Activated effector memory CD4-positive, alpha-beta T cell treated with Interleukin-2 at 50 U/mL for 16 hours (primary cell): ENCODE measurements around the gene SUGP2.
"Not testable (repeated sequence)": the region's sequence is repeated elsewhere in the genome, so short reads cannot be mapped to it uniquely, and the experiment has no call there.

Experiments used
- DNase-seq: peaks from one replicate; pipeline ENCODE4 v3.0.0-alpha.2; 2020

SUGP2 gene

GRCh38 chr19:19031891-19032290 lies 1.4 kb downstream of the SUGP2 start:
- no peak for DNase-seq

- no peak for DNase-seq
Measured at GRCh38 chr19:19028526-19028925, 4.8 kb downstream of the SUGP2 start.

DNA sequence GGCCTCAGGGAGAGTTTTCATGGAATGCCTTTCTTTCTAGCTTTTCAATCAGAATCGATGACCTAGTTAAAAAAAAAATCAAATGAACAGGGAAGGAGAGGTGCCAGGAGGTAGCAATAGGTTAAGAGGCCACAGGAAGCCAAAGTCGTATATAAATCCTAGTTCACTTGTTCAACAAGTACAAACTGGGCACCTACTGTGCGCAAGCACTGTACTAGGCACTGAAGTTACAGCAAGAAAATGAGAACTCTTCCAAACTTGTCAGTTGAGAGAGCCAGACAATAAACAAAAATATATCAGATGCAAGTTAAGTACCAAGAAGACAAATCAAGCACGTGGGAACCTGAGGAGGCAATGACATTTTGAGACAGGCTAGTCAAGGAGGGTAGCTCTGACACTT lies 6.1 kb downstream of the SUGP2 start:
- DNase-seq = no peak

DNA sequence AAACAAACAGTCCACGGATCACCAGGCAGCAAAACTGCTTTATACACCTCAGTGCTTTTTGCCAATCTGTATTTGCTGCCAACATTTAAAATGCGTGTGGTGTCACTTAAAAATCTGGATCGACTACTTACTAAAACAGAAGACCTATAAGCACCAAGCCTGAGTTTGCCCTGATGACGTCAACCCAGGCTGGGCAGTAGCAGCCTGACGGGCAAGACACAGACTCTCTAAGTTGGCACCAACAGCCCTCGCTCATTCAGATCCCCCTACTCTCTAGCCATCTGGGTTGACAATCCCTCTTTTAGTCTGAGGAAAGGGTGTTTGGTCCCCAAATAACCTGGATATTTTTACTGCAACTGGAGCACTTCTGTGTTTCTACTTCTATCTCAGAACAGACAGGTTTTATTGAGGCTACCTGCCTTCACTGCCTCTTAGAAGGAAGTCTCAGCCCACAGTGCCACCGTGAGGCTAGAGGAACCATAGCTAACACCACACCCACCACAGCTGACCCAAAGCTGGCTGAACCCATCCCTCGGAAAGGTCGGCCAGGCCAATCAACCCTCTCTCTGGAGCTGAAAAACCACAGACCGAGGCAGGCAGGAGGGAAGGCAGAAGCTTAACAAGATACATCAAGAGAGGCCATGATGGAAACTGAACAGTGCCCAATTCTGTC lies 6.9 kb downstream of the SUGP2 start:
- no peak for DNase-seq

DNA sequence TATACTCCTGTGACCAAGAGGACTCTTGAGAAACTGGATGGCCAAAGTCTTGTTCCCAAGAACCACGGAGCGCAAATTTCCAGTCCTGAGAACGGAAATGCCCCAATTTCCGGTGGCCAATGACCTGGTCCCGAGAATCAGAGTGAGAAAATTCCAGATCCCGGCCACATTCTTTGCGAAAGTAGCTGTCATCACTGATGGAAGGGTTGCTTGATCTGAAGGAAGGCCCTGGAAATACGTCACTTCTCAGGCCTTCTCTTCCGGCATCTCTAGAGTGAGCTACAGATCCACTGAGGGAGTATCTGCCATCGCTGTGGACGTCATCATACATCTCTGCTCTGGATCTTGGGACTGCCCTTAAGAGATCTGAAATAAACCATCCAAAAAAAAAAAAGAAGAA lies 7.5 kb downstream of the SUGP2 start:
- no peak for DNase-seq

- DNase-seq = not testable (repeated sequence)
Measured at GRCh38 chr19:19023376-19023775, 9.9 kb downstream of the SUGP2 start.

DNA sequence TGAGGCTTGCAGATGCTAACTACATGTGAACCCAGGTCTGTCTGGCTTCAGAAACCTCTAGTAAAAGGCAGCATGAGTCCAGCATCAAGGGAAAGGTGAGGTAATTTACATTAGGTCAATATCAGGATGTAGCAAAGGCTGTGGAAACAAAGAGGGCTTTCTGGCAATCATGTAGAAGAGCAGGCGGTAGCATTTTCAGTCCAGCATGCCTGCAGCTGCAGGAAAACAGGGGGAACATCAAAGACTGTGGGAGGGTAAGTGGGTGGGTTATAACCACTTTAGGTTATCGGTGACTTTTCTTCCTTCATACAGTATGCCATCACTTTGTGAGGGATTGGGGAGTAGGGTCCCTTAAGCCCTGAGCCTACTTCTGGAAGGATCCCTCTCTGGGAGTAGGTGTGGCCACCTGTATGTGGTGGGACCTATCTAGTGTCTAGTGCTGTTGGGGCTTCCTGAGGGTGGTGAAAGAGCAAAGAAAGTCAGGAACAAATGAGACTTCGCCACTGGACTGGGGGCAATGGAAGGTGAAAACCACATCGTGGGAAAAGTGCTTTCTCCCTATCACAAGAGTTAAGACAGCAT lies 10.8 kb downstream of the SUGP2 start:
- no peak for DNase-seq

DNA sequence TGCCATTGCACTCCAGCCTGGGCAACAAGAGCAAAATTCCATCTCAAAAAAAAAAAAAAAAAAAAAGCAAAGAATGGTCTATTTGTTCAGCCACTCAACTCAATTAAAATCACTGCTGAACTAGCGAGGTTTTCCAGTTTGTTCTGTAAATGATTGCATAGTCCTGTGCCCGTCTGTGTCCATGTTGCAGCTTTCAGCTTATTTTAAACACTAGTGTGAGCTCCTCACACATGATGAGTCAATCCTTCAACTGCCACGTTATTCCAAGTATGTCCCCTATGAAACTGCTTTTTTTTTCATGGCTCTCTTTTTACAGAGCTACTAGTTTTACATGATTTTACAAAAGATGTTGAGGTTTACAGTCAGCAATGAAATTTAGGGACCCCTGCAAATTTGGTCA lies 12.2 kb downstream of the SUGP2 start:
- no peak for DNase-seq

DNA sequence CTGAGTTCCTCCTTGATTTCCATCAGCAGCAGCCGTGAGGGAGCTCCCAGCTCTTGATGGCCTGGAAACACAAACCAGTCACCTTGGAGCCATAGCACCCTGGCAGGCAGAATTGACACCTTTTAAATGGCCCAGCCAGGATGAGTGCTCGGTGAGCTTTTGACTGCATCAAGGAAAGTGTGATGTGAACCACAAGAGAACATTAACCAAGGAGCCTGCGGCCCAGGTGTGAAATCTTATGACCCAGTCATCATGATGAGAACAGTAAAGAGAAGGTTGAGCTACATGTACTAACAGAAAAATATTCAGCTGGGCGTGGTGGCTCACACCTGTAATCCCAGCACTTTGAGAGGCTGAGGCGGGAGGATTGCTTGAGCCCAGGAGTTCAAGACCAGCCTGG lies 22.8 kb downstream of the SUGP2 start:
- no peak for DNase-seq

GRCh38 chr19:19009951-19010350 lies 23.4 kb downstream of the SUGP2 start:
- DNase-seq = no peak

DNA sequence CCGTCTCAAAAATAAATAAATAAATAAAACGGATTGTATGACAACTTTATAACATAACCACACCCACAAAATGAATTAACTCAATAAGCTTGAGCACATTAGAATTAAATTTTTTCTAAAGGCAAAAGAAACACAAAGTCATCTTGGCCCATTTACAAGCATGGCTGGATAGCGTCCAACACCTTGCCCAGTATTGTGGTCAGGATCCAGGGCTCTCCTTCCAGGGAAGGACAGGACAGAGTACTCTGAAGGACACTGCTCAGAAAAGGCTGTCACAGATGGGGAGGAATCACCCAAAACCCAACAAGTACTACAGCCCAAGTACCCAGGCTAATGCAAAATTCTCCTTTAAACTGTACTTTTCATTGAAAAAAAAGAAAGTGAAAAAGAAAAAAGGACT lies 27.1 kb downstream of the SUGP2 start:
- no peak for DNase-seq

GRCh38 chr19:19004144-19004543 lies 29.2 kb downstream of the SUGP2 start:
- no peak for DNase-seq

DNA sequence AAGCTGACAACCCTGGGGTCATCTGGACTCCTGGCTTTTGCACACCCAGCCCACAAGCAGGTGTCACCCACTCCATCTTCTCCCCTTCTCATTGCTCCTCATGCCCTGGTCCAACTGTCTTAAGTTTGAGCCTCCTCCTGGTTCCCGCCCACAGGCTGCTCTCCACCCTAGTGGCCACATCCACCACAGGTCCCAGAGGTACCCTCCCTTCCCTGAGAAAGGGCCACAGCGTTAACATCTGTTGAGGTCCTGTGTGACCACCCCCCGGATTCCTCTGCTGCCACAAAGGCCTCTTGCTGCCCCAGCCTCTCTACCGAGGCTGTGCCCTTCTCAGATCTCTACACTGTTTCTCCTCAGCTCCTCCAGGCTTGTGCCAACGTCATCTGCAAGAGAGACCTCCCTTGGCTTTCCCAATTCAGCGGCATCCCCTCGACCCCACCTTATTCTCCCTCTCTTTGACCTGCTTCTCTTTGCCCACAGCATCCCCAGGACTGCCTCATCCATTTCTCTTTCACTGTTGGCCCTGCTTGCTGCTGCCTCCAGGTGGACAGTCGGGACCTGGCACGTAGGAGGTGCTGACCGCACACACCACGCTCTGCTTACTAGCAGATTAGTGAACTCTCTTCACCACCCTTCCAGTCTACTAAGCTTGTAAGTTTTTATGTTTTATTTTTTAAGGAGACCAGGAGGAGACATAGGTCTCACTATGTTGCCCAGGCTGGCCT lies 33.3 kb downstream of the SUGP2 start:
- DNase-seq = no peak

- no peak for DNase-seq
Measured at GRCh38 chr19:18999016-18999758, 34.1 kb downstream of the SUGP2 start.

- DNase-seq = no peak
Measured at GRCh38 chr19:18998276-18998675, 35.0 kb downstream of the SUGP2 start.

GRCh38 chr19:18996796-18997394 lies 36.4 kb downstream of the SUGP2 start:
- no peak for DNase-seq

DNA sequence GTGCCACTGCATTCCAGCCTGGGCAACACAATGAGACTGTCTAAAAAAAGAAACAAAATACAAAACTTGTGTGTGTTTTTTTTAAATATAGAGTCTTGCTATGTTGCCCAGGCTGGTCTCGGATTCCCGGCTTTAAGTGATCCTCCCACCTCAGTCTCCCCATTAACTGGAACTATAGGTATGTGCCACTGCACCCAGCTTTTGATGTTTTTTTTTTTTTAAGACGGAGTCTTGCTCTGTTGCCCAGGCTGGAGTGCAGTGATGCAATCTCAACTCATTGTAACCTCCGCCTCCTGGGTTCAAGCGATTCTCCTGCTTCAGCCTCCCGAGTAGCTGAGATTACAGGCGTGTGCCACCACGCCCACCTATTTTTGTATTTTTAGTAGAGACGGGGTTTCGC lies 37.0 kb downstream of the SUGP2 start:
- no peak for DNase-seq

- no peak for DNase-seq
Measured at GRCh38 chr19:18995804-18996241, 37.5 kb downstream of the SUGP2 start.

GRCh38 chr19:18993115-18993514 lies 40.2 kb downstream of the SUGP2 start:
- no peak for DNase-seq

DNA sequence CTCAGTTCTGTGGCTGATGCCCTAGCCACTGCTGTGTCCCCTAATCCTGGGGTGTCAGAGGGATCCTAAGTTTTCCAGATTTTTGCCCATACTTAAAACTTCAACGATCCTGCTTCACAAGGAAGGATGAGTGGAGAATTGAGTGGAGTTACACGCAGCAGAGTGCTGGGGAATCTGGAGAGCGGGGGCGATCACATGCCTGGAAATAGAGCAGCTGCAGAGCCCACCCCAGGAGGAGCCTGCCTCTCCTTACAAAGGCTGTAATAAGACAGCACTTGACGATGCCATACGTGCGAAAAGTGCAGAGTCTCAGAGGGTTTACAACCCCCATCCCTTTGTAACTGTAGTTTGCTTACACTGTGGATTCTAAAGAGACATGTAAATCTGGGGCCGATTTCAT lies 40.6 kb downstream of the SUGP2 start:
- DNase-seq = no peak

- DNase-seq = no peak
Measured at GRCh38 chr19:18991468-18991867, 41.8 kb downstream of the SUGP2 start.

GRCh38 chr19:18991006-18991405 lies 42.3 kb downstream of the SUGP2 start:
- no peak for DNase-seq

DNA sequence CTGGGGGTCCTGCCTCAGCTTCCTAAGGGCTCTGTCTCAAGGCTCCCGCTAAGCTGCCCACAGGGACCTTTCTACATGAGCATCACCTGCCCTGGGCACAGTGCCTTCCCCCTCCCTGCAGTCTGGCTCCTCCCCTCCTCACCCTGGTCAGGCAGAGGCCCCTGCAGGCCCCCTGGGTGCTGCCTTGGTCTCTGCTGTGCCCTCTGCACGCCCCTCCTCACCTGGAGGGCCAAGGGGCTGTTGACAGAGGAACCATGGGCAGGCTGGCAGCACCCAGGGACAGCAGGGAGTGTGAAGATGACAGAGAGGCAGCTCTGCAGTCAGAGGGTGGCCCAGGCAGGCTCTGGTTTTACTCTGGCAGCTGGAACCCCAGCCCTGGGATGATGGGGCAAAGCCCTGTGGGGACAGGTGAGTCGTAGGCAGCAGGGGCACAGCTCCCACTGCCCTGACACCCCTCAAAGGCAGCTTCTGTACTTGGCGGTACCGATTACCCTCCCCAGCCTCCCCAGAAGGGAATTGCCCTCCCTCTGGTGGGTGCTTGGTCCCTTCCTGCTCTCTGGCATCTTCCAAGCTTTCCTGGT lies 43.1 kb downstream of the SUGP2 start:
- DNase-seq = no peak
